ENCODE results near the gene MRPS7. TPM values are rescaled to one million over a fixed set of nuclear protein-coding genes. Genes with fewer than 3 reads are reported as not detected.
"Not testable (repeated sequence)": the region's sequence is repeated elsewhere in the genome, so short reads cannot be mapped to it uniquely, and the experiment has no call there.

Gene MRPS7
- total RNA-seq, 1 donor from 2014 or later = 65.1 TPM

DNA sequence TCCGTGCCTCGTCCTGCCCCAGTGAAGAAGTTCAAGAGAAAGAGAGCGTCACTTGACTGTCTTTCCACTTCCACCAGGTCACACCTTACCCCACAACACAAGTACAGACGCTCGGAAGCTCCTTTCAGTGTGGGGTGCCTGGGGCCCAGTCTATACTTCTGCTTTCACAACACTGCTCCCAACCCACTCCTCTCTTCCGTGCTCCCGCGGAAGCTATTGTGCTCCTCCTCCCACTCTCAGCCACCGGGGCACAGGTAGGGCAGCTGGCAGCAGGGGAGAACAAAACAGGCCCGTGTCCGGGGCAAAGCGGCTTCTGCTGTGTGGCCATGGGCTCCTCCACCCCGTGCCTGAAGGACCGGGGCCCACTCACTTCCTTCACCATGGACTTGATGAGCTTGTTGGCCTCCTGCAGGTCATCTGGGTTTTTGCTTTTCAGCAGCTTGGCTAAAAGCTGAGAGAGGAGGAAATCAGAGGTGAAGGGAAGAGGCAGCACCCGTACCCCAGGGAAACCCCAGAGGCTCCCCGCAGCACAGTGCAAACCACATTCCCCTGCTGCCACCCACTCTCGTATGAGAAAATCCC lies 19.1 kb upstream of the MRPS7 start:
- DNase-seq (ENCODE audit: low read depth) = no peak

DNA sequence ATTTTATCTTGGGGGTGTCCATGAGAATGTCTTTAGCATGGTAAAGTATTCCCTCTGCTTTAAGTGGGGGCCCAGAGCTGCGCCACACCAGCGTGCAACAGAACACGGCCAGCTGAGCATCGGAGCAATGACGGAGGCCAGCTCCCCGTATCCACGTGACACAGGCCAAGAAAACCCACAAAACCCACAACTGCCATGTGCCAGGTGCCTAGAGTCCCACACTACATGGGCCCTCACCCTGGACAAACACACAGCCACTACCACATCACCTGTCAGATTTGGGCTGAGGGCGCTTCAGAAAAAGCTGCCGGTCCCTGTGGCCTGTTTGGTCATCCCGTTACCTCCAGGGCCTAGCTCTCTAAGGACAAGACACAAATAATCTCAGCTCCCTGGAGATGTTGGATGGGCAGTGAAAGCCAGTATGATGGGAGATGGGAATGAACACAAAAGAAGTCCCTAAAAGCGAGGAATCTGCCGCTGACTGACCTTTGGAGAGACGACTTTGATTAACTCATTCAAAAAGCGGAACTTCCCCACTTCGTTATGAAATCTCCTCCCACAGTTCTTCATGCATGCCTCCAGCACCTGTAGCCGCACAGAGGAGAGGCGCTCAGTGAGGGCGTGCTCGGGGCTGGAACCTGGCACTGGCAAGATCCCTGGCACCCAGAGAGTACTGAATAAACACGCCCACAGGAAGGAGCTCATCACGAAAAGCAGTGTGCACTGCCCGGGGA lies 17.4 kb upstream of the MRPS7 start:
- peak; percentile 79 for DNase-seq (ENCODE audit: low read depth)

DNA sequence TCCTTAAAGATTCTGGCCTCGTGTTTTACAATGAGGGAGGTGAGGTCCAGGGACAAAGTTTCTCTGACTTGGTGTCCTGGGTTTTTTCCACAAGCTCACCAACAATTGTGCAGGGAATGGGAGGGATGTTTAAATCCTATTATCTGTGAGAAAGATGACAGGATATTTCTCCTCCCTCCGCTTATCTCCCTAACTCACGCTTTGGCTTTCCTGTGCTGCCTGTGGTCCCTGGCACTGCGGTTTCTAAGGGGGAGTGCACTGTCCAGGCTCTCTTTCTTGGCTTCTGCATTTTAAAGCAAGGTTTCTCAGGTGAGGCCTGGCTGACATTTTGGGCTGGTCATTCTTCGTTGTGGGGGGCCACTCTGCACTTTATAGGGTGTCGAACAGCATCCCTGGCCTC lies 16.7 kb upstream of the MRPS7 start:
- DNase-seq (ENCODE audit: low read depth) = no peak

DNA sequence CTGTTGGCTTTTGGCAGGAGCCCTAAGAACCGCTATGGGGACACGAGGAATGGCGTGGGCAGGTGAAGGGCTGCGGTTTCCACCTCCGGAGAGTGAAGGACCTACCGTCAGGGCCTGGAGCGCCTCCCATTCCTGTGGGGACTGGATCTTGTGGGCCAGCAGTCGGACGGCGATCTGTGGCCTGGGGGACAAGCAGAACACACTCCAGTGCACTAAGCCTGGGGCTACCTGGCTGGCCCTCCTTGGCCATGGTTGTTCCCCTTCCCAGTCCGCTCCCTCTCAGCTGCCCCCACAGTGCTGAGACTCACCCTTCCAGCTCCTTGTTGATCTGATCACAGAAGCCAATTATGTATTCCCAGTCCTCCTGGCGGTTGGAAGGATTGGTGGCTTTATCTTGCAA lies 15.3 kb upstream of the MRPS7 start:
- no peak for DNase-seq (ENCODE audit: low read depth)

DNA sequence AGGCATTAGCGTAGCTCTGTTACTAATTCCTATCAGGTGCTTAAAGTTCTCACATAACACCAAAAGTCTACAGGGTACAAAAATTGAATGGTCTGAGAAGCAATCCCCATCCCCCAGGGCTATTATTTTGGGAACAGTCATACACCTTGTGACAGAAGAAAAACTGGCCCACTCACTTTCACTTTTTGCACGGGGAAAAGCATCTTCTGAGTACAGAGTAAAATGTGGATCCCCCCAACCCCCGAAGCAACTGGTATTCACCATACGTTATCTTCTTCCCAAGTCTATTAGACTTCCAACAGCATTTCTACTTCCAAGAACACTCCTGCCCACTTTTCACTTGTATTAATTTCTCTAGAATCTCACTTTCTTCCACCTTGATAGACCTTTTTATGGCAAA lies 12.1 kb upstream of the MRPS7 start:
- no peak for DNase-seq (ENCODE audit: low read depth)

DNA sequence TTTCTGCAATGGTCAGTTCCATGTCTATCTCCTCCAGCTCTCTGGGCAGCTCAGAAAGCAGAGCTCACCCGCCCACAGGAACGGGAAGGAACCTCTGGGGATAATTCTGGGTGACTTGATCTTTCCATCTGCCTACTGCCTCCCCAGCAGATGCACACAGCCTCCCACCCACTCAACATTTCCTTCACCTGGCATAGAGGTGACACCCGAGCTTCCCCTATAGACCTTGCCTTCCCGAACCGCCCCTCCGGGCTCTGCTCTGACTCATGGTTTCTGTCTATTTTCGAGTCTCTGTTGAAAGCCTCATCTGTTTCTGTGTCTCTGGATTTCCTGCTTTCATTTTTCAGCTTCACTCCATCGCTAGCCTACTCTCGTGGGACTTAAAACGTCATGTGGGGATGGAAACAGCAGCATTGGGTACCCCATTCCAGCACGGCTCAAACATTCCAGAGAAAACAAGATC lies 11.6 kb upstream of the MRPS7 start:
- DNase-seq (ENCODE audit: low read depth) = peak; percentile 71

DNA sequence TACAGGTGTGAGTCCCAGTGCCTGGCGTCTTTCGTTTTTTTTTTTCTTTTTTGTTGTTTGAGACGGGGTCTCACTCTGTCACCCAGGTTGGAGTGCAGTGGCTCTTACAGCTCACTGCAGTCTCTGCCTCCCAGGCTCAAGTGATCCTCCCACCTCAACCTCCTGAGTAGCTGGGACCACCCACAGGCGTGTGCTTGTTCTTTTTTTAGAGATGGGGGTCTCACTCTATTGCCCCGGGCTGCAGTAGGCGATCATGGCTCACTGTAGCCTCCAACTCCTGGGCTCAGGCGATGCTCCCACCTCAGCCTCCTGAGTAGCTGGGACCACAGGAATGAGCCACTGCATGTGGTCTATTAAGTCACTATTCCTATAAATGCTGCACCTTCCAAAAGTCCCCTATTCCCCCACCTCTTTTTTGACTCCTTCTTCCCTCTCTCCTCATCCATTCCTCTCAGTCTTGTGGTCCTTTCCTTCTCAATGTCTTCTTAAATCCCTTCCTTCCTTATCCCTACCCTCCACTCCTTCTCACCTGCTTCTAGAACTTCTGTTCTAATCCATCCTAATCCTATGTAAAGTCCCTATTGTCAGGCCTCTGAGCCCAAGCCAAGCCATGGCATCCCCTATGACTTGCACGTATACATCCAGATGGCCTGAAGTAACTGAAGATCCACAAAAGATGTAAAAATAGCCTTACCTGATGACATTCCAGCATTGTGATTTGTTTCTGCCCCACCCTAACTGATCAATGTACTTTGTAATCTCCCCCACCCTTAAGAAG lies 9.5 kb upstream of the MRPS7 start:
- no peak for DNase-seq (ENCODE audit: low read depth)

DNA sequence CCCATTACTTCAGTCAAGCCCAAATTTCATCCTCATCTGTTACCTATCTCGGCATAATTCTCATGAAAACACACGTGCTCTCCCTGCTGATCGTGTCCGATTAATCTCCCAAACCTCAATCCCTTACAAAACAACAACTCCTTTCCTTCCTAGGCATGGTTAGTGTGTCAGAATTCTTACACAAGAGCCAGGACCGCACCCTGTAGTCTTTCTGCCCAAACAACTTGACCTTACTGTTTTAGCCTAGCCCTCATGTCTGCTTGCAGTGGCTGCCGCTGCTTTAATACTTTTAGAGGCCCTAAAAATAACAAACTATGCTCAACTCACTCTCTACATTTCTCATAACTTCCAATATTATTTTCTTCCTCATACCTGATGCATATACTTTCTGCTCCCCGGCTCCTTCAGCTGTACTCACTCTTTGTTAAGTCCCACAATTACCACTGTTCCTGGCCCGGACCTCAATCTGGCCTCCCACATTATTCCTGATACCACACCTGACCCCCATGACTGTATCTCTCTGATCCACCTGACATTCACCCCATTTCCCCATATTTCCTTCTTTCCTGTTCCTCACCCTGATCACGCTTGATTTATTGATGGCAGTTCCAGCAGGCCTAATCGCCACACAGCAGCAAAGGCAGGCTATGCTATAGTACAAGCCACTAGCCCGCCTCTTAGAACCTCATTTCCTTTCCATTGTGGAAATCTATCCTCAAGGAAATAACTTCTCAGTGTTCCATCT lies 5.6 kb upstream of the MRPS7 start:
- DNase-seq (ENCODE audit: low read depth) = not testable (repeated sequence)

DNA sequence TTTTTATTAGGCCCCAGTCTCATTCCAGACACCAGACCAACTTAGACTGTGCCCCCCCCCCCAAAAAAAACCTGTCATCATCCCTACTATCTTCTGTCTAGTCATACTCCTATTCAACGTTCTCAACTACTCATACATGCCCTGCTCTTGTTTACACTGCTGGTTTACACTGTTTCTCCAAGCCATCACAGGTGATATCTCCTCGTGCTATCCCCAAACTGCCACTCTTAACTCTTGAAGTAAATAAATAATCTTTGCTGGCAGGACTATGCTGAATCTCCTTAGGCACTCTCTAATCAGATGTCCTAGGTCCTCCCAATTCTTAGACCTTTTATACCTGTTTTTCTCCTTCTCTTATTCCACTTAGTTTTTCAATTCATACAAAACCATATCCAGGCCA lies 4.5 kb upstream of the MRPS7 start:
- not testable (repeated sequence) for DNase-seq (ENCODE audit: low read depth)

DNA sequence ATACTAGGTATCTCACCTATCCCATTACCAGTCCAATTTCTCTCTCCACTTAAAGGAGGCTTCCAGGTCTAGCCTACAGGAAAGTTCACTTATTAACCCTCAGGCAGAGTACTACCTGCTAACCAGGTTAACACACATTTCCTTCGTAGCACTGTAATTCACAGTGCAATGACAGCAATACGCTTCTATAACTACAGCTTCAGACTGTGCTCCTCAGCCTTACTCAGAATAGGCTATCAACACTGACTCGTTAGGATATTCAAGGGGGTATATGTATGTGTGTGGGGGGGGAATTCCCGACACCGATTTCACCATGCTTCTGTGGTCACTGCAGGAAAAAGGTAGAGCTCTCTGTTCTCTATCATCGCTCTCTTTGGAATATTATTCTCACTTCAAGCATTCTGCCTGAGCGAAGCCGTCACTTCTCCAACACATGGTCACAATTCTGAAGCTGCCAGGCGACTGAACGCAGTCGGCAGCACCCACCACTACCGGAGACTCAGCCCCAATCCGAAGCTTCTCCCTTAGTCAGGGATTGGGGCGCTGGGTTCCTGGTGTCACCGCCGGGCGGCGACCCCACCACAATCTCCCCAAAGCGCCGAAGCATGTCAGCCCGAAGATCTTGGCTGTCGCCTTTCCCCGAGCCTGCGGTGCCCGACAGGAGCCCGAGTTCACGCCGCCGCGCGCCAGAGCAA lies 891 bp upstream of the MRPS7 start:
- no peak for DNase-seq (ENCODE audit: low read depth)

DNA sequence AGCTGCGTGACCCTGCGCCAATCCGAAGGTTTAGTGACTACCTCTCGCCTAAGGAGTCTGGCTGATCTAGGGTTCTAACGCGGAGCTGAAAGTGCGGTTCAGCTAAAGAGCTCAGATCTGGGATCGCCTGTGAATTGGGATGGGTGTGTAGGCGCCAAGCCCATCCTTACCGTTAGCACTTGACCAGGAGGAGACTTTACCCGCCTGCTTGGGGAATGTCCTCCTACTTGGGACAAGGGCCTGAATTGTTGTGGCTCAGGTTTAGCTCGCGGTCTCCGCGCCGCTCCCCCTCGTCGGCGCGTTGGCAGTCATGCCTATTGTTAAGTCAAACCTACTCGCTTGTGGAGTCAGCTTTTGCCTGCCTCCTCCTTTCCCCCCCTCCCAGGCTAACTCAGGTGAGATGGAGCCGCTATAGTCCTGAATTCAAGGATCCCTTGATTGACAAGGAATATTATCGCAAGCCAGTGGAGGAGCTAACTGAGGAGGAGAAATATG lies 480 bp downstream of the MRPS7 start:
- DNase-seq (ENCODE audit: low read depth) = no peak

DNA sequence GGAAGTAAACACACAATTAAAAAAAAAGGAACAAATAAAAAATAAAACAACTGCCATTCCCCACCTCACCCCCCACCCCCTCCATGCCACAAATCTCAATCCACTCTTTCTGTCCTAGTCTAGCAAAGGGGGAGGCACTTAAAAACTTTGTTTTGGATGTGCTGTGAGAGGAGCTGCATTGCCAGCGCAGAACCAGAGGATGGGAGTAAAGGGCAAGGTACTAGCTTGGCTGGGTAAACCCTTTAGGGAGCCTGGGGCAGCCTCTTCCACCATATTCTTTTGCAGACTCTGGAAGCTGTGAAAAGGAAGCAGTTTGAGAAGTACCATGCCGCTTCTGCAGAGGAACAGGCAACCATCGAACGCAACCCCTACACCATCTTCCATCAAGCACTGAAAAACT lies 1.4 kb downstream of the MRPS7 start:
- no peak for DNase-seq (ENCODE audit: low read depth)

DNA sequence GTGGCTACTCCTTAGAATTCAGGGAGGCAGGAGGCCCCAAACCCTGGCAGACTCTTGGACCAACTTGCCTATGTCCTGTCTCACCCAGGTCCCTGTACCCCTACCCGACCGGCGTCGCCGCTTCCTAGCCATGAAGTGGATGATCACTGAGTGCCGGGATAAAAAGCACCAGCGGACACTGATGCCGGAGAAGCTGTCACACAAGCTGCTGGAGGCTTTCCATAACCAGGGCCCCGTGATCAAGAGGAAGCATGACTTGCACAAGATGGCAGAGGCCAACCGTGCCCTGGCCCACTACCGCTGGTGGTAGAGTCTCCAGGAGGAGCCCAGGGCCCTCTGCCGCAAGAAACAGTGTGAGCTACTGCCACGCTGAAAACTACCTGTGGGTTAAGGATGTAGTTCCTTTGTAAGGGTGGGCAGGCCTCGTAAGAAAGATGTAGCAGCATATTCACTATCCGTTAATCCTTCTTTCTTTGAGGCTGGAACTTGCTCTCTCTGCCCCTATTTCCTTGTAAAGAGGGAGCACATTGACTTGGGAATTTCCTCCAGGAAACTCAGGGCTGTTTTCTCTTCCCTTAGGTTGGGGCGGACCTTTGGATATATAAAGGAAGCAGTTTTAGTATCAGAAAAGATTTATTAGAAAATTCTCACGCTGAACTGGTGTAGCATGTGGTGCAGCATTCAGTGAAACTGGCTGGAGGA lies 4.1 kb downstream of the MRPS7 start:
- no peak for DNase-seq (ENCODE audit: low read depth)

DNA sequence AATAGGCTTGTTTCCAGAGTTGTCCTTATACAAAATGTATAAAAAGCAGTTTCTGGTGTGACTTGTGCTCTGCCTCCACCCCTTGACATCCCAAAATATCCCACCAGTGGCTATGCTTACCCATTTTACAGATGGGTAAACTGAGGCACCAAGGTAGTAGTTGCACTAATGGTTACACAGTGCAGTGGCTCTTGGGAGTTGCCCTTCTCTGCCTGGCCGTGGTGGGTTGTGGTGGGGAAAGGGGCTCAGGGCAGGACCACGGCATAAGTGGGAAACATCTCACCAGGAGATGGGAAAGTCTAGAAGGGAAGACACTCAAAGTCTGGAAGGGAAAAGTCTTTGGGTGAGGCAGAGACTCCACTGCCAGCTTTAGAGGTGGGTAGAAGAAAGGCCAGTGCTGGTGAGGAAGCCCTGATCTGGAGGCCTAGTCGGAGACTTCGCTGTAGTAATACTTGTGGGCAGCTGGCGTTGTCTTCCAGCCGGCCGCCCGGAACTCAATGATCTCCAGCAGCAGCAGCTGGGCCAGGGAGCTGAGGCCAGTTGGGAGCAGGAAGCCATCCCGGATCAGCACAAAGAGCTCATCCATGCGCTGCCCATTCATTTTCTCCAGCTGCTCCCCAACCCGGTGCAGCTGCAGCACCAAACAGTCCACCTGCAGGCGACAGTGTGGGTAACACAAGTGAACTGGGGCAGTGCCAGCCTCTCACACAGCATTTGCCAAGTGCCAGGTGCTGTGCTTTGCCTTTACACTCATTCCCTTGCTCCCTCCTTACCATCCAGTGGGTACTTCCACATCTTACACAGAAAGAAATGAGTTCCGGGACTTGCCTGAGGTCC lies 4.9 kb downstream of the MRPS7 start:
- peak; percentile 66 for DNase-seq (ENCODE audit: low read depth)

DNA sequence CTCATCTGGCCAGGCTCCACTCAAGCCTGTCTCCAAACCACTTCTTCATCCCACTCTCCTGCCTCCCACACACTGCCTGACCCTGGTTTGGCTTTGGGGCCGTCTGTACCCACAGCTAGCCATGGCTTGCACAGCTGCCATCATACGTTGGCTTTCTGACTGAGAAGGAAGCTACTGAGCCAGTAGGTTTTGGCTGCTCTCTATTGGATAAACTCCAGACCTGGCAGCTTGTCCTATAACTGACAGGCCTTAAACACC lies 5.4 kb downstream of the MRPS7 start:
- DNase-seq (ENCODE audit: low read depth) = peak; percentile 89

DNA sequence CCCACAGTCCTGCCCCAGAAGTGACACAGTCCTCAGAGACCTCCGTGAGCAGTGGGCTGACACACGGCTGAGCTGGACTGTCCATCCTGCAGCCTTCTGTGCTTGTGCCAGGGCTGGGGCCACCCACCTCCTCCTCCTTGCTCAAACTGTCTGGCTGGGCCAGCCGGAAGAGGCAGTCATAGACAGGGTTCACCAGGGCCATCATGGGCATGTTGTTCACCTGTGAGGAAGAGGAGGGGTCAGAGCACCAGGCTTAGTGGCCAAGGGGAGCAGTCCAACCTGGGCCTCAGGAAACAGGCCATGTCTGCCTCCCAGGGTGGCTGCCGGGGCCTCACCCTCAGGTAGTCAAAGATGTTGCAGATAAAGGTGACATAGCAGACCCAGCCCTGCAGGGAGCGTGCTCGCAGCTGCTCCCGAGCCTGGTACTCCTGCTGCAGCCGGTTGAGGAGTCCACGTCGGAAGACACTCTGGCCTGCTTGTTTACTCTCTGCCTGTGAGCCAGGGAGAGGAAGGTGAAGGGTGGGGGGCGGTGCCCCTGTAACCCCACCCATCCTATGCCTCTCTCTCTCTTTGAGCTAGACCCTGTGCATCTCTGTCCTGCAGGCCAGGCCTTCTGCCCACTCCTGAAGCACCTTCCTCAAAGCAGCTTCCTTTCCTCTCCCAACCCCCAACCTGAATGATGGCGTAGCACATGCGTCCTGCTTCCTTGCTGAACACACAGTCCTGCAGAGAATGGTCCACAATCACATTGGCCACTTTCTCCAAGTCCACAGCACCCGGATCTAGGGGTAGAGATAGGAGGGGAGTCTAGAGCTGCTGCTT lies 5.9 kb downstream of the MRPS7 start:
- DNase-seq (ENCODE audit: low read depth) = no peak

DNA sequence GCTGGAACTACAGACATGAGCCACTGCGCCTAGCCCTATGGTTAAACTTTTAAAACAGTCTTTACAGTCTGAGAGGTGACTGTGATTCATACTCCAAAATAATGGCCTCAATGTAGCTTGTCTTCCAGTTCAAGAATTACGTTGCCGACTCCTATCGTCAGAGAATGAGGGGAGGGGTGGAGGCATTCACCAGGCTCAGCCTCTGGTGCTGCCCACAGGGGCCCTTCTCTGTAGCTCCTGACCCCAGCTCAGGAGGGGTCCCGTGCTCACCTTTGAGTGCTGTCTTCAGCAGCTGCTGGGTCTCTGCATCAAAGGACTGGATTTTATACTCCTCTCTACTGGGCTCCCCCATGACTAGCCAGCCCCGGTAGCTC lies 8.2 kb downstream of the MRPS7 start:
- DNase-seq (ENCODE audit: low read depth) = no peak

DNA sequence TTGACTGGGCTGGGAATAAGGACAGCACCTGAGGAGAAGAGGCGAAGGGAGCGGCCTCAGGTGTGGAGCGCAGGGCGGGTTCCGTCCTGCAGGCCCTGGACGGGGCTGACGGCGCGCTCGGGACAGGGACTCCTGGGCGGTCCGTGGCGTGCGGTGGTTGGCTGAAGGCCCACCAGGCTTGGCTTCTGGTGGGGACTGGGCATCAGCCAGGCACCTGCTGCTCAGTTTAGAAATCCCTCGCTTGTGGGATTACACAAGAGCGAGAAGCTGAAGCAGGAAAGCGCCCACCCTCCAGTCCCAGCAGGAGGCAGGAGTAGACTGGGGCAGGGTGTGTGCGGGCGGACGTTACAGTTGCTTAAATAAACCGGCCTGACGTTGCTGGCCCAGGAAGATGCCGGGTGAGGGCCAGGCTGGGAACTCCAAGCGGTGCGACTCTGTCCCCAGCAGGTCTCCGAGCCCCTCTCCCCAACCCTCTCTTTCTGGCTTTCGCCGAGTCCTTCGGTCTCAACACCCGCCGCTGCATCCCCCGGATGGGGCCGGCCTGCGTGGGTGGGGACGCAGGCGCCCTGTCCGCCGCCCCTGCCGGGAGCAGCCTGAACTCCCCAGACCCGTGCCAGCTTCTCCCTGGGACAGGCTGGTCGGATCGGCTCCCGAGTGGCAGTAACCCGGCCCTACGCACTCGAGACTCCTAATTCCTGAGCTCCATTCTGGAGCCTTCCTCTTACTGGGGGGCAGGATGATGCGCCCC lies 8.7 kb downstream of the MRPS7 start:
- peak; percentile 89 for DNase-seq (ENCODE audit: low read depth)
